Breast epithelium (tissue), 3 donors: ENCODE results near the gene TRMT61B.

Experiments used
- POLR2A ChIP-seq: fragments of 450-650 bp; IDR thresholded peaks from one replicate; pipeline ENCODE4 v1.6.1; 2016; ENCODE audit warnings: antibody characterized with exemption, mild to moderate bottlenecking, moderate library complexity
- POLR2AphosphoS5 ChIP-seq, 3 donors: sonication (generic); formaldehyde crosslinking; IDR thresholded peaks; one replicate each; pipeline ENCODE4 v1.6.1; 2017; ENCODE audit warnings: antibody characterized with exemption in 3 of 3
- TF ChIP-seq, protein P1 (sequence below), 3 donors: fragments of 450-650 bp; IDR thresholded peaks; one replicate each; pipeline ENCODE4 v1.5.1; 2016 to 2017; ENCODE audit warnings: antibody characterized with exemption in 3 of 3, mild to moderate bottlenecking in 3 of 3, moderate library complexity in 3 of 3

DNA sequence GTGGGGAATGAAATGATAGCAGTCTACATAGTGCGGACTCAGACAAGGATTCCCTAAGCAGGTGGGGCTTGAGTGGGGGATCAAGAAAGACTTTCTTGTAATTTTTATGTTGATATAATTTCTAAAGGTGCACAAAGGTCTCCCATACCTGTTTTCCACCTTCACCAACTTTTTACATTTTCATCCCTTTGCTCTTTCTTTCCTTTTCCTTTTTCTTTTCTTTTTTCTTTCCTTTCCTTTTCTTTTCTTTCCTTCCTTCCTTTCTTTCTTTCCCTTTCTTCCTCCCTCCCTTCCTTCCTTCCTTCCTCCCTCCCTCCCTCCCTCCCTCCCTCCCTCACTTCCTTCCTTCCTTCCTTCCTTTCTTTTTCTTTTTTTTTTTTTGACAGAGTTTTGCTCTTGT, 10.1 kb upstream of the TRMT61B start:
- TF ChIP-seq, protein P1, sequence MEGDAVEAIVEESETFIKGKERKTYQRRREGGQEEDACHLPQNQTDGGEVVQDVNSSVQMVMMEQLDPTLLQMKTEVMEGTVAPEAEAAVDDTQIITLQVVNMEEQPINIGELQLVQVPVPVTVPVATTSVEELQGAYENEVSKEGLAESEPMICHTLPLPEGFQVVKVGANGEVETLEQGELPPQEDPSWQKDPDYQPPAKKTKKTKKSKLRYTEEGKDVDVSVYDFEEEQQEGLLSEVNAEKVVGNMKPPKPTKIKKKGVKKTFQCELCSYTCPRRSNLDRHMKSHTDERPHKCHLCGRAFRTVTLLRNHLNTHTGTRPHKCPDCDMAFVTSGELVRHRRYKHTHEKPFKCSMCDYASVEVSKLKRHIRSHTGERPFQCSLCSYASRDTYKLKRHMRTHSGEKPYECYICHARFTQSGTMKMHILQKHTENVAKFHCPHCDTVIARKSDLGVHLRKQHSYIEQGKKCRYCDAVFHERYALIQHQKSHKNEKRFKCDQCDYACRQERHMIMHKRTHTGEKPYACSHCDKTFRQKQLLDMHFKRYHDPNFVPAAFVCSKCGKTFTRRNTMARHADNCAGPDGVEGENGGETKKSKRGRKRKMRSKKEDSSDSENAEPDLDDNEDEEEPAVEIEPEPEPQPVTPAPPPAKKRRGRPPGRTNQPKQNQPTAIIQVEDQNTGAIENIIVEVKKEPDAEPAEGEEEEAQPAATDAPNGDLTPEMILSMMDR (IDR thresholded peaks at IDR 0.05): no peak
- TF ChIP-seq POLR2AphosphoS5 (IDR thresholded peaks at IDR 0.05) (no peak), POLR2A (no peak)
